Fibroblast of lung (primary cell): ENCODE results near the gene RAB23.

Experiments used
- EZH2 ChIP-seq: IDR thresholded peaks from 2 replicates; pipeline ENCODE4 v1.5.1; 2012; ENCODE audit warnings: low read length, control low read depth, mild to moderate bottlenecking; ENCODE audit errors: missing control alignments
- TF ChIP-seq, protein P1 (sequence below), 2 donors: IDR thresholded peaks in 1 of 2; conservative IDR thresholded peaks in 1 of 2; 1 replicate in 1 of 2; 2 replicates in 1 of 2; pipeline ENCODE4 v1.5.1; 2011 to 2012; ENCODE audit warnings: low read length in 2 of 2, control low read depth in 1 of 2, inconsistent platforms in 1 of 2, low read depth in 1 of 2, mild to moderate bottlenecking in 1 of 2

DNA sequence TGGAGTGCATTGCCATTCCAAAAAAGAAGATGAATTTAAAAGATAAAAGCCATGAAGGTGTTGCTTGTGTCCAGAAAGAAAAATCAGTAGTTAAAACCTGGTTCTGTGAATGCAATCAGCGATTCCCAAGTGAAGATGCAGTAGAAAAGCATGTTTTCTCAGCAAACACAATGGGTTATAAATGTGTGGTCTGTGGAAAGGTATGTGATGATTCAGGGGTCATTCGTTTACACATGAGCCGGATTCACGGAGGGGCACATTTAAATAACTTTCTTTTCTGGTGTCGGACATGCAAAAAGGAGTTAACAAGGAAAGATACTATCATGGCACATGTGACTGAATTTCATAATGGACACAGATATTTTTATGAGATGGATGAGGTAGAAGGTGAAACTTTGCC is 74.7 kb downstream of the RAB23 start:
- TF ChIP-seq, protein P1, sequence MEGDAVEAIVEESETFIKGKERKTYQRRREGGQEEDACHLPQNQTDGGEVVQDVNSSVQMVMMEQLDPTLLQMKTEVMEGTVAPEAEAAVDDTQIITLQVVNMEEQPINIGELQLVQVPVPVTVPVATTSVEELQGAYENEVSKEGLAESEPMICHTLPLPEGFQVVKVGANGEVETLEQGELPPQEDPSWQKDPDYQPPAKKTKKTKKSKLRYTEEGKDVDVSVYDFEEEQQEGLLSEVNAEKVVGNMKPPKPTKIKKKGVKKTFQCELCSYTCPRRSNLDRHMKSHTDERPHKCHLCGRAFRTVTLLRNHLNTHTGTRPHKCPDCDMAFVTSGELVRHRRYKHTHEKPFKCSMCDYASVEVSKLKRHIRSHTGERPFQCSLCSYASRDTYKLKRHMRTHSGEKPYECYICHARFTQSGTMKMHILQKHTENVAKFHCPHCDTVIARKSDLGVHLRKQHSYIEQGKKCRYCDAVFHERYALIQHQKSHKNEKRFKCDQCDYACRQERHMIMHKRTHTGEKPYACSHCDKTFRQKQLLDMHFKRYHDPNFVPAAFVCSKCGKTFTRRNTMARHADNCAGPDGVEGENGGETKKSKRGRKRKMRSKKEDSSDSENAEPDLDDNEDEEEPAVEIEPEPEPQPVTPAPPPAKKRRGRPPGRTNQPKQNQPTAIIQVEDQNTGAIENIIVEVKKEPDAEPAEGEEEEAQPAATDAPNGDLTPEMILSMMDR (conservative IDR thresholded peaks at IDR 0.05 in 1 of 2, IDR thresholded peaks at IDR 0.05 in 1 of 2; ENCODE audit: low read depth in 1 of 2, low read length in 2 of 2) = no peak
- TF ChIP-seq EZH2 = no peak
